Liver (tissue), 9 donors: ENCODE data around the gene CFAP299. TPM values are rescaled to one million over a fixed set of nuclear protein-coding genes. Genes with fewer than 3 reads are reported as not detected.

Source experiments
- DNase-seq: peaks from one replicate; pipeline ENCODE4 v3.0.0-alpha.2; 2017; ENCODE audit warnings: low spot score
- H3K27ac ChIP-seq, 2 donors: one replicate each; pipeline ENCODE4 v1.7.0; 2013; ENCODE audit warnings: inconsistent platforms in 2 of 2, low read length in 2 of 2, control low read depth in 1 of 2, low read depth in 1 of 2, mild to moderate bottlenecking in 1 of 2
- H3K27me3 ChIP-seq, 4 donors: one replicate each; pipeline versions ENCODE4 v1.6.1 to v1.7.0; 2013; ENCODE audit warnings: low read length in 3 of 4, inconsistent platforms in 1 of 4, mild to moderate bottlenecking in 1 of 4, moderate library complexity in 1 of 4; ENCODE audit not compliant: control insufficient read depth in 4 of 4, insufficient read depth in 4 of 4
- H3K36me3 ChIP-seq, 4 donors: one replicate each; pipeline versions ENCODE4 v1.6.1 to v1.7.0; 2013; ENCODE audit warnings: low read length in 3 of 4, mild to moderate bottlenecking in 3 of 4, low read depth in 1 of 4, moderate library complexity in 1 of 4; ENCODE audit not compliant: control insufficient read depth in 4 of 4, insufficient read depth in 3 of 4
- H3K4me1 ChIP-seq, 4 donors: one replicate each; pipeline versions ENCODE4 v1.6.1 to v1.7.0; 2013; ENCODE audit warnings: low read length in 3 of 4, mild to moderate bottlenecking in 3 of 4, moderate library complexity in 1 of 4; ENCODE audit not compliant: control insufficient read depth in 4 of 4, insufficient read depth in 4 of 4
- H3K4me3 ChIP-seq, 3 donors: one replicate each; pipeline versions ENCODE4 v1.6.1 to v1.7.0; 2013; ENCODE audit warnings: low read length in 3 of 3, control low read depth in 1 of 3, low read depth in 1 of 3, mild to moderate bottlenecking in 1 of 3
- H3K9ac ChIP-seq, 2 donors: one replicate each; pipeline ENCODE4 v1.7.0; 2013; ENCODE audit warnings: low read length in 2 of 2, mild to moderate bottlenecking in 2 of 2, moderate library complexity in 2 of 2, control low read depth in 1 of 2, low read depth in 1 of 2
- H3K9me3 ChIP-seq, 4 donors: one replicate each; pipeline versions ENCODE4 v1.6.1 to v1.7.0; 2013; ENCODE audit warnings: low read length in 3 of 4; ENCODE audit not compliant: control insufficient read depth in 4 of 4
- CTCF ChIP-seq: fragments of 150-350 bp; IDR thresholded peaks from 2 replicates; pipeline ENCODE4 v1.5.1; 2017; ENCODE audit warnings: improper control_type of control experiment, low read depth, low read length; ENCODE audit not compliant: missing input control
- FOXA2 ChIP-seq: IDR thresholded peaks from 2 replicates; pipeline ENCODE4 v1.6.1; 2016; ENCODE audit warnings: antibody characterized with exemption
- GABPA ChIP-seq, 2 donors: IDR thresholded peaks in 1 of 2; conservative IDR thresholded peaks in 1 of 2; 2 replicates each; pipeline ENCODE4 v1.6.1; 2016; ENCODE audit warnings: antibody characterized with exemption in 2 of 2, mild to moderate bottlenecking in 1 of 2, moderate library complexity in 1 of 2
- HNF4A ChIP-seq, 2 donors: conservative IDR thresholded peaks; 2 replicates each; pipeline ENCODE4 v1.6.1; 2016; ENCODE audit warnings: antibody characterized with exemption in 2 of 2, mild to moderate bottlenecking in 2 of 2
- HNF4G ChIP-seq: IDR thresholded peaks from 2 replicates; pipeline ENCODE4 v1.6.1; 2016; ENCODE audit warnings: antibody characterized with exemption
- JUND ChIP-seq, 2 donors: IDR thresholded peaks; 2 replicates each; pipeline ENCODE4 v1.6.1; 2016; ENCODE audit warnings: antibody characterized with exemption in 2 of 2
- MAX ChIP-seq: IDR thresholded peaks from 2 replicates; pipeline ENCODE4 v1.6.1; 2016; ENCODE audit warnings: antibody characterized with exemption
- NR2F2 ChIP-seq: IDR thresholded peaks from 2 replicates; pipeline ENCODE4 v1.6.1; 2016; ENCODE audit warnings: antibody characterized with exemption
- RAD21 ChIP-seq, 2 donors: IDR thresholded peaks; 2 replicates each; pipeline ENCODE4 v1.6.1; 2016; ENCODE audit warnings: antibody characterized with exemption in 2 of 2, mild to moderate bottlenecking in 2 of 2
- REST ChIP-seq: IDR thresholded peaks from 2 replicates; pipeline ENCODE4 v1.6.1; 2016; ENCODE audit warnings: antibody characterized with exemption, mild to moderate bottlenecking
- TAF1 ChIP-seq: conservative IDR thresholded peaks from 2 replicates; pipeline ENCODE4 v1.6.1; 2016; ENCODE audit warnings: antibody characterized with exemption, mild to moderate bottlenecking
- YY1 ChIP-seq: IDR thresholded peaks from 2 replicates; pipeline ENCODE4 v1.6.1; 2016; ENCODE audit warnings: antibody characterized with exemption, mild to moderate bottlenecking
- ZBTB33 ChIP-seq: IDR thresholded peaks from 2 replicates; pipeline ENCODE4 v1.6.1; 2016; ENCODE audit warnings: antibody characterized with exemption
- WGBS: extraction: QIAGEN DNeasy Blood & Tissue Kit; methylation state at CpG from one replicate; pipeline ENCODE4 v1.1.7; 2013; 5-methylcytosine and 5-hydroxymethylcytosine counted together
- polyA plus RNA-seq, 2 donors: library from polyadenylated mRNA; stranded (reverse) in 1 of 2; unstranded in 1 of 2; fragments of 200-250 nt in 1 of 2; fragments of >200 nt in 1 of 2; fragmentation: Nextera tagmentation in 1 of 2; extraction: Ambion mirVana in 1 of 2; gene quantifications; one replicate each; pipeline versions ENCODE4 v1.2.1 to v1.2.3, GENCODE V29; 2013 to 2015
- total RNA-seq, 2 donors: library from RNA; depleted of rRNA; stranded (reverse); fragments of >200 nt; gene quantifications; one replicate each; pipeline ENCODE4 v1.2.3, GENCODE V29; 2014
- donor health status: healthy.
- donor health status: healthy.
- donor health status: healthy.
- donor health status: healthy.
- donor health status: healthy.

CFAP299 gene
- total and polyA plus RNA-seq, 4 donors, result not detected

- H3K9ac ChIP-seq, result no peak overlapping the region
These were observed 127.1 kb downstream of the CFAP299 start for GRCh38 chr4:80462621-80463091.

More at GRCh38 chr4:80462621-80463091, 127.1 kb downstream of the CFAP299 start:
- Histone ChIP-seq H3K27ac (no peak overlapping the region), H3K4me3 (peak overlapping the region in 1 of 3 donors; percentile 19), H3K27me3 (peaks cover 0 to 1% (median 0%) of the 10 kb centered on the region in 4 donors), H3K36me3 (no peaks in the 10 kb centered on the region), H3K9me3 (no peaks in the 10 kb centered on the region), H3K4me1 (no peaks in the 10 kb centered on the region)
- DNase-seq, result no peak
- TF ChIP-seq CTCF, result no peak
- no peak for TF ChIP-seq HNF4A (conservative IDR thresholded peaks at IDR 0.05)
- no peak for TF ChIP-seq JUND (IDR thresholded peaks at IDR 0.05)
- TF ChIP-seq RAD21 (IDR thresholded peaks at IDR 0.05), result no peak
- no peak for TF ChIP-seq YY1
- no peak for TF ChIP-seq GABPA (IDR thresholded peaks at IDR 0.05 in 1 of 2, conservative IDR thresholded peaks at IDR 0.05 in 1 of 2)
- no peak for TF ChIP-seq NR2F2
- no peak for TF ChIP-seq HNF4G
- TF ChIP-seq TAF1, result no peak
- no peak for TF ChIP-seq MAX
- TF ChIP-seq ZBTB33, result no peak
- no peak for TF ChIP-seq FOXA2
- no peak for TF ChIP-seq REST
- 31% methylated on average over 2 of the region's 2 CpGs for WGBS
